DMS114 treated with DMSO at 0.1 percent for 48 hours (cell line): ENCODE data around the gene LIN9.
"Not testable (repeated sequence)": the region's sequence is repeated elsewhere in the genome, so short reads cannot be mapped to it uniquely, and the experiment has no call there.

Experiments used
- DNase-seq: peaks from one replicate; lab custom pipeline; 2025; ENCODE audit not compliant: unreplicated experiment; lab: John Stamatoyannopoulos, UW

The LIN9 gene, protein sequence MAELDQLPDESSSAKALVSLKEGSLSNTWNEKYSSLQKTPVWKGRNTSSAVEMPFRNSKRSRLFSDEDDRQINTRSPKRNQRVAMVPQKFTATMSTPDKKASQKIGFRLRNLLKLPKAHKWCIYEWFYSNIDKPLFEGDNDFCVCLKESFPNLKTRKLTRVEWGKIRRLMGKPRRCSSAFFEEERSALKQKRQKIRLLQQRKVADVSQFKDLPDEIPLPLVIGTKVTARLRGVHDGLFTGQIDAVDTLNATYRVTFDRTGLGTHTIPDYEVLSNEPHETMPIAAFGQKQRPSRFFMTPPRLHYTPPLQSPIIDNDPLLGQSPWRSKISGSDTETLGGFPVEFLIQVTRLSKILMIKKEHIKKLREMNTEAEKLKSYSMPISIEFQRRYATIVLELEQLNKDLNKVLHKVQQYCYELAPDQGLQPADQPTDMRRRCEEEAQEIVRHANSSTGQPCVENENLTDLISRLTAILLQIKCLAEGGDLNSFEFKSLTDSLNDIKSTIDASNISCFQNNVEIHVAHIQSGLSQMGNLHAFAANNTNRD

DNA sequence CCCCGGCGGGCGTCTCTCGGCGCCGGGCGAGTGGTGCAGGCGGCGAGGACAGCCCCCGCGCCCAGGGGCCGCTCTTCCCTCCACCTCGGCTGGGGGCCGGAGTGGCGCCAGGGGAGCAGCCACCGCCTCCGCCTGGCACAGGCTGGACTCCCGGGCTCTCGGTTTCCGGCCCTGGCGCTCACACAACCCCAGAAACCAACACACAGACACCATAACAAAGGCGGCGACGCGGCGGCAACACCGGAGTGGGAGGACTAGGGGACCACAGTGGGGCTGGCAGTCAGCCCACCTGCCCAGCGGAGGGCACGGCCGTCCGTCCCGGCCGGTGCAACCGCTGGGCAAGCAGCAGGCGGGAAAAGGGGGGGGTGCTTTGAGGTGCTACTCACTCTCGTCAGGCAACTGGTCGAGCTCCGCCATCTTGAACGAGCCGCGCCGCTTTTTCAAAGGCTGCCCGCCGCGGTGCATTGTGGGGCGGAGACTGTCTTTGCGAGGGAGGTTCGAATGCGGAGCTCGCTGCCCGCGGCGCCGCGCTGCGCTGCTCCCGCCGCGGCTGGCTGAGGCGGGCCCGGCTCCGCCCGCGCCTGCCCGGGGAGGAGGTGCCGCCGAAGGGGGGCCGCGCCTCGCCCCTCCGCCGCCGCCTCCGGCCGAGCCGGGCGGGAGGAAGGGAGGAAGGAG lies at the start of gene LIN9:
Gene LIN9 (minus strand): TSS at position 442 of the 675 bp plus-strand sequence. CDS start 25 bp downstream, at position 417.
- DNase-seq: peak; percentile 68

DNA sequence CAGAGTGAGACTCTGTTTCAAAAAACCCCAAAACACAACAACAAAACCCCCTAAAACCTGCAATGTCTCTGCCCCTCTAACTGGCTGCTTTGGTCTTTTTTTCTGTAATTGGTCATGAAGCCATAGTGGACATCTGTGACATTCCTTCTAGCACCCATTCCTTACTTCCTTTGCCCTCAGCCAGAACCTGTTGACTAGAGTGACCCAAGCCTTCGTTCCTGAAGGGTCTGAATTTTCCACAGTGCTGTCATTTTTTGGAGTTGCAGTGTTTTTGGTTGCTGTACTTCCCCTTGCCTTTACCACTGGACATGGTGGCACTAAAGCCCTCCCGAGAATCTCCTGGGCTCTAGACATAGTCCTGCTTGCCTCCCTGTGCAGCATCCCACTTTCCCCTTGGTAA lies 48.5 kb upstream of the LIN9 start:
- no peak for DNase-seq

DNA sequence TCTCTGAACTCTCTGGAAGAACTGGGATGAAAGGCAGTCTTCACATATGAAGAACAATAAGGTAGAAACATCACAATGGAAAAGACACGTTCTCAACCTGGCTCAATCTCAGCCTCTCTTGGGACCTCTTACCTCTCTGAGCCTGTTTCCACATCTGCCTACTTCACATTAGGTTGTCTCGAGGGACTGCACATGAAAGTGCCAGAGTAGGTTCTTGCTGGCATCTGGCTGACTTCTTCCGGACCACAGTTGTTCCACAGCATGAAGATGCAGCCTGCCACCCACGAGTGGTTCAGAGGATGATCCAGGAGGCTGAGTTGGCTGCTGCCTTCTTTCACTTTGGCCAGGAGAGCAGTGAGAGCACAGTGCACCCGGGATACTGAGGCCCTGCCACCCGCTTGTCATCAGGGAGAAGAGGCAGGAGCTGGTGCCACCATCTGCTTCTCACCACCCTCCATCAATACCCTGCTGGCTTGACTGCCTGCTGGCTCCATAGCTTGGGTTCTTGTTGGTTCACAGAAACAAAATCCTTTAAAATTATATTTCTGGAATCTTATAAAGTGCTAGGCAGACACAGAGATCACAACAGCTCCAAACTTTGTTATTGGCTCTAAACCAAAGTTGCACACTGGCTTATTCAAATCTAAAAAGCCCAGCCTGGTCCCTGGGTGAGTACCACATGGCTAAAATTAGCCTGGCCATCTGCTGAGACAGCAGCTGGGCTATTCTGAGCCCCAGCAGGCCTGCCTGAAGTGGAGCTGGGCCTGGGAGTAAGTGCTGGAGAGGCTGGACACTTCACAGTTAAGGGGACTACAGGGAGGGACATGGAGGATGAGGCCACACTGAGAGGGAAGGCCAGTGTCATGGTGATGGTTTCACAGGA lies 46.9 kb upstream of the LIN9 start:
- DNase-seq: no peak

DNA sequence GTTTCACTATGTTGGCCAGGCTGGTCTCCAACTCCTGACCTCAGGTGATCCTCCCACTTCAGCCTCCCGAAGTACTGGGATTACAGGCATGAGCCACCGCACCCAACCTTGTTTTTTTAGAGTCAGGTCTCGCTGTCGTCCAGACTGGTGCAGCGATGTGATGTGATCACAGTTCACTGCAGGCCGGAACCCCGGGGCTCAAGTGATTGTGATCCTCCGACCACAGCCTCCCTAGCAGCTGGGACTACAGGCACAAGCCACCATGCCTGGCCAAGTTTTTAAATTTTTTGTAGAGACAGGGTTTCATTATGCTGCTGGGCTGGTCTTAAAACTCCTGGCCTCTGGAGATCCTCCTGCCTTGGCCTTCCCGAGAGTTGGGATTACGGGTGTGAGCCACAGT lies 46.1 kb upstream of the LIN9 start:
- DNase-seq: no peak

DNA sequence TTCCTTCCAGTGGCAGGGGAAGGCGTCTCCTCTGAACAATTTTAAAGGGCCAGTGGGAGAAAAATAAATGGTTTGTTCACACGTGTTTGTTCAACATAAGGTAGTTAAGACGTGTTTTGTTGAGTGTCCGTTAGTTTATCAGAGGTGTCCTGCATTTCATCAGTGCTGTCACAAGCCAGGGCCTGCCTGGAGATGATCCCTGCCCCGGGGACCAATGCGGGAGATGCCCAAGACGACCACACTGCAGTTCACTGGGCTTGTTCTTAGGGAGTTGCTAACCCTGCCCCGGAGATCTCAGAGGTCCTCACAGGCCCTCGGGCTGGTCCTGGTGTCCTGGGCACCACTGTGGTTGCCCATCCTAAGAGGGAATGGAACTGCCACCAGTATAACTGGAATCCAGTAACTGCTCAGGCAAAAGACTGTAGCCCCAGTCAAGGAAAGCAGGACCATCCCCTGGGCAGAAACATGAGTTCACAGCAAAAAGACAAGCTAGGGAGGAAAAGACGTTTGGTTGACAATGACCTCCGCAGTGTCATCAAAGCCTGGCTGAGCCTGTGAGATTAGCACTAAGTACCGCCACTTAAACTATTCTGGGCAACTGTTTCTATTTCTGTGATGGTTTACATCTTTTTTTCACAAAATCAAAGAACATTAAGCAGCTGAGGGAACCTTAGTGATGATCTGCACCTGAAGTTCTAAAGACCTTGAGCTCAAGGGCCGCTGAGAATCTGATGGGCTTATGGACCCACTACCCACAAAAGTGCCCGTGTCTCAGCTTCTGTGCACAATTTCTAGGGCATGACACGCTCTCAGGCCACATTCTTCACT lies 44.9 kb upstream of the LIN9 start:
- DNase-seq: no peak

DNA sequence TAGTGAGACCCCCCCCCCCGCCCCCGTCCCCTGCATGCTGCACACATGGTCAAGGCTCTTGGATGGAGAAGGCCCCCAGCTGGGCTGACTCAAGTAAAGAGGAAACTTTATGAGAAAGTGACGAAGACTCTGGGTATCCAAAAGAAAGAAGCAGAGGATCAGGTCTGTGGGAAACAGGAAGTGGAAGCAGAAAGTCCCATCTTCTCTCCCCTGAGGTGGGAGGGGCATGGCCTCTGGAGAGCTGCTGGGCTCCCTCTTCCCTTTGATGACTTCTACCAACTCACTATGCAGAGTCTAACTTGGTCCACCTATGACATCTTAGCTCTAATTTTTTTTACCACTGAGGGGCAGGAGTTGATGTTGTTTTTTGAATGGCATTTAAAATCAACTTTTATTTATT lies 42.7 kb upstream of the LIN9 start:
- no peak for DNase-seq

DNA sequence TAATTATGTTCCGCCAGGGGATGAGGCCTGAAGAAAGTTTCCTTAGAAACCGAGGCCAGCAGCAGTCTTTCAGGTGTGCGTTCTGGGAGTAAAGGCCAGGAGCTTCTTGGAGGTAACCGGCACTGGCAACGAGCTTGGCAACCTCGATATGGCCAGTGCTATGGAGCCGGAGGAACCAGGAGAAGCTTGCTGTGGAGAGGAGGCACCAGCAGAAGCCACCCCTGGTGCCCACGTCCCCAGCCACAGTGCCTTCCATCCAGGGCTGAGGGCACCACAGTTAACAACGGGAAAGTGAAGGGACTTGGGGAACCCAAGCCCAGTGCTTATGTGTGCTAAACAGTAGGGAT lies 41.5 kb upstream of the LIN9 start:
- DNase-seq: no peak

DNA sequence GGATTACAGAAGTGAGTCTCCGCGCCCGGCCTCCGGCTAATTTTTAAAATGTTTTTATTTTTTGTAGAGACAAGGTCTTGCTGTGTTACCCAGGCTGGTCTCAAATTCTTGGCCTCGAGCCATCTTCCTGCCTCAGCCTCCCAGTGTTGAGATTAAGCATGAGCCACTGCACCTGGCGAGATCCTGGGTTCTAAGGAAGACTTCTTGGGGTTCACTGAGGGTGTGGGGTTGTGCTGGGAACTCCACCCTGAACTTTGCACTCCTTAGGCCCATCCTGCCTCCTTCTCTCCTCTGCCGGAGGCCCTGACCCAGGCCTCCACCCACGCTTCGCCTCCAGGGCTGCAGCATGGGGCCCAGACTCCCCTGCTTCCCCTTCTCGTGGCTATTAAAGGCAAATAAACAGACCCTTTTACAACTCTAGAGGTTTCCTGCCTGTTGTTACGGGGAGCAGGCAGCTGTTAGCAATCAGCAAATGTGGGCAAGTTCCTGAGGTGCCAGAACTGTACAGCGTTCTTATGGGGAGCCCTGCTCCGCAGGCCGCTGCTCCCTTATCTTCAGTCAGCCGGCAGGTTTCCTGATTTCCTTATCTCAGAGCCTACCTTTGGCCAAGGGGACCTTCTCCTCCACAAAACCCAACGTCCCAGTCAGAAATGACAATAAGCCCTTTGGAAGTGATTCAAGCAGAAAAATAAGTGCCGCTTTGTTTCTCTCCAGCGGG lies 41.0 kb upstream of the LIN9 start:
- DNase-seq: no peak

DNA sequence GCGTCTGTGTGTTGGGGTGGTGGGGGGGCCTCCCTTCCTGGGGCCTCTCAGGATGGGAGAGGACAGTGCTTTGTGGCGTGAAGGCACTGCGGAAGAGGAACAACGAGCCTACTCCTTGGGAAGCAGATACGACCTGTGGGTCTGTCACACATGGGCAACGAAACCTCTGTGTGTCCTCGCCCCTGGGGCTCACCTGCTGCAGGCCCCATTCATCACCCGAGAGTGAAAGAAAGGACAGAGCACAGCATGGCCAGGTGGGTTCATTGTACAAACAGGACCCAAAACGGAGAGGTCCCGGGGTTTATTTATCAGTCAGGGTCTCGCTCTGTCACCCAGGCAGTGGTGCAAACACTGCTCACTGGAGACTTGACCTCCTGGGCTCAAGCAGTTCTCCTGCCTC lies 40.1 kb upstream of the LIN9 start:
- DNase-seq: no peak

DNA sequence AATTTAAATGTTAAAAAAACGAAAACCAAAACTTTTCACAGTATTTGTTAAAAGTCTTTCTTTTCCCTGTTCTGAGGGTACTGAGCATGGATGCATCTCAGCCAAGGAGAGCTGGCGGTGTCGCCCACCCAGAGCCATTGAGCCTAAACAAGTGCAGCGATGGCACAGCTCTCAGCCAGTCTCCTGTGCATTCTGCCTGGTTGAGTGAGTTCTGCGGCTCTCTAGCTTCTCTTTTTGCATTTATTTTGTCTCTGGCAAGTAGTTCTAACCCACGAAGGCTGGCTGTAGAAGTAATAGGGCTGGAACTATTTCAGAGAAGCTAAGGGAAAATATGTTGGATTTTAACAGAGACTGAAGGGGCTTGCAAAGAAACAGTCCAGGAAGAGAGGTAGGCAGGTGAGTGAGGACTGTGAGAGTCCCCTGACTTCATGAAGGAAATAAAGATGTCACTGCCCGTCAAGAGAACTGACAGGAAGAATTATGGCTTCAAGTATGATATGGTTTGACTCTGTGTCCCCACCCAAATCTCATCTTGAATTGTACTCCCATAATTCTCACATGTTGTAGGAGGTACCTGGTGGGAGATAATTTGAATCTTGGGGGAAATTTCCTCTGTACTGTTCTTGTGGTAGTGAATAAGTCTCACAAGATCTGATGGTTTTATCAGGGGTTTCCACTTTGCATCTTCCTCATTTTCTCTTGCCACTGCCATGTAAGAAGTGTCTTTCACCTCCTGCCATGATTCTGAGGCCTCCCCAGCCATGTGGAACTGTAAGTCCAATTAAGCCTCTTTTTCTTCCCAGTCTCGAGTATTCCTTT lies 35.7 kb upstream of the LIN9 start:
- no peak for DNase-seq

DNA sequence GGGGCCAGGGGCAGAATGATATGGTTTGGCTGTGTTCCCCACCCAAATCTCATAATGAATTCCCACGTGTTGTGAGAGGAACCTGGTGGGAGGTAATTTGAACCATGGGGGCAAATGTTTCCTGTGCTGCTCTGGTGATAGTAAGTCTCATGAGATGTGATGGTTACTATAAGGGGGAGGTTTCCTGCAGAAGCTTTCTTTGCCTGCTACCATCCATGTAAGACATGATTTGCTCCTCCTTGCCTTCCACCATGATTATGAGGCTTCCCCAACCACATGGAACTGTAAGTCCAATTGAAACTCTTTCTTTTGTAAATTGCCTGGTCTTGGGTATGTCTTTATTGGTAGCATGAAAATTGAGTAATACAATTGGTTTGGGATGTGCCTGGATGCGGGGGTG lies 33.7 kb upstream of the LIN9 start:
- DNase-seq: no peak

DNA sequence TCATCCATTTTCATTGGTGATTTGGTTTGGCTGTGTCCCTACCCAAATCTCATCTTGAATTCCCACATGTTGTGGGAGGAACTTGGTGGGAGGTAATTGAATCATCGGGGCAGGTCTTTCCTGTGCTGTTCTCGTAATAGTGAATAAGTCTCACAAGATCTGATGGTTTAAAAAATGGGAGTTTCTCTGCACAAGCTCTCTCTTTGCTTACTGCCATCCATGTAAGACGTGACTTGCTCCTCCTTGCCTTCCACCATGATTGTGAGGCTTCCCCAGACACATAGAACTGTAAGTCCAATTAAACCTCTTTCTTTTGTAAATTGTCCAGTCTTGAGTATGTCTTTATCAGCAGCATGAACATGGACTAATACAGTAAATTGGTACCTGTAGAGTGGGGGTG lies 31.1 kb upstream of the LIN9 start:
- not testable (repeated sequence) for DNase-seq

DNA sequence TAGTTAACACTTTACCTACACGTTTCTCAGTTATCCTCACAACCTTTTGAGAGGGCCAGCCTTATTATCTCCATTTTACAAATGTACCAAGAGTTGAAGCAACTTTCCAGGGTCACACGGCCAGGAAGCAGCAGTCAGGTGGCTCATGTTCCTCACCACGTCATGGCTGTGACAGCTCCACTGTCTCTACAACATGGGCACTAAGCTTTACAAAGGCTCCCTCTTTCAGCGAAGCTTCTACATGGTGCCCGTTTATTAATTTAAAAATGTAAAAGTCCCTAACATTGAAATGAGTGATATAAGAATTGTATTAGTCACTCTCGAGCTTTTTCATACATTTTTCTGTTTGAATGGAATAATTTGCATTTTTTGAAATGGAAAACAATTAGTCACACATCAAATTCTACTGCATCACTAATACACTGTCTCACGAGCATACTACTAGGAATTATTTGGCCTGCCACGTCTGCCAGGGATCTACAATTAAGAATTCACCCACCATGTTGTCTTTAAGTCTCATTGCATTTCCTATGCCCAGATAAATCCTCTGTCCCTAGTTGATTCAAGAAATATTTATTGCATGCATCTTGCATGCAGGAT lies 28.4 kb upstream of the LIN9 start:
- no peak for DNase-seq

DNA sequence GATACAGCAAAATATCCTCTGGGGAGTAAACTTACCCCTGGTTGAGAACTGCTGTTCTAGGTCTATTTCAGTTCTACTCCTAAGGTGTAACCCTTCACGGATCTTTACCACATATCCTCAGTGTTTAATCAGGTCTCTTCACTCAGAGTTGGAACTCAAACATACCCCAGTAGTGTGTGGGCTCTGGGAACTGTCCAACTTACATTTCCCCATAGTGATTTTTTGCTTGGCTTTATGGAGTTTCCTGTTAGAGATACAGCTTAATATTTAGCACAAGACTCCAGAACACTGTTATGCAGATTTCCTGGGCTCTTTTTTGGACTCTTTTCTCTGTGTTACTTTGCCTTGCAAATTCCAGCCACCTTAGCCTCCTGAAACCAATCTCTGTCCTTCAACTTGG lies 26.7 kb upstream of the LIN9 start:
- no peak for DNase-seq

DNA sequence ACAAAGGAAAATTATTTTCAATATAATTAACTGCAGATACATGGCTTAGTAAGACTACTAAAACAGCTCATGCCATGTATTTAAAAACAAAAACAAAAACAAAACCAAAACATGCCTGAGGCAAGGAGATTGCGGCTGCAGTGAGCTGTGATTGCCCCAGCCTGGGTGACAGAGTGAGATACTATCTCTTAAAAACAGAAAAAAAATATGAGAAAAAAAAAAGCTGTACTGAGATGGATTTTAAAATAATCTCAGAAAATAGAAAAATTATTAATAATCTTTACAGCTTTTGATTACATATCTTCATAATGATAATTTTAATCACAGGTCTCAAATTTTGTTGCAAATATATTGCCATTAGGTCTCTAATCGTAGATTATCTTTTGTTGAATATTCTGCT lies 24.0 kb upstream of the LIN9 start:
- no peak for DNase-seq

DNA sequence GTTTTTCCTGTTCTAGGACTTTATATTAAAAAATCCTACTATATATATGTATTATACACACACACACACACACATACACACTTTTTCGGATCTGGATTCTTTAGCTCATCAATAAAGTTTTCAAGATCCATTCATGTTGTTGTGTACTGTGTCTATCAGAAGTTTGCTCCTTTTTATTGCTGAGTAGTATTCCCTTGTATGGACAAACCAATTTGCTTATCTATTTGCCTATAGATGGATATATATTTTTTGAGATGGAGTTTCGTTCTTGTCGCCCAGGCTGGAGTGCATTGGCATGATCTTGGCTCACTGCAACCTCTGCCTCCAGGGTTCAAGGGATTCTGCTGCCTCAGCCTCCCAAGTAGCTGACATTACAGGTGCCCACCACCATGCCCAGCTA lies 20.3 kb upstream of the LIN9 start:
- no peak for DNase-seq

DNA sequence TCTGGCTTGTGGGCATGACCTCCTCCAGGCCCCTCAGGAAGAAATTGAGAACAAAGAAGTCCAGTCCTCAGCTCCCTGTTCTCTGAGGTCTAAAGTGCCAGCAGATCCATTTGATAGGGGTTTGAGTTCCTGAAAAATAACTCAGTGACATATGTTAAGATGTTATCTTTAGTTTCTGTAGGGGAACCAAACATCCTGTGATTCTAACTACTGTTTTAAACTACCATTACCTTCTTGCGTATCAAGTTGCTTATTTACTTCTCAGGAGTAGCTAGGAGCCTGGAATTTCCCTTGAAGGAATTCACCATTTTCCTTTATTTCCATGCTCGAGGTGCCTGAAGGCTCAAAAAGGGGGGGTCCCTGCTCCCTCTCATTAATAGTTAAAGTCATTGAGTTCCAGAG lies 18.8 kb upstream of the LIN9 start:
- DNase-seq: no peak

DNA sequence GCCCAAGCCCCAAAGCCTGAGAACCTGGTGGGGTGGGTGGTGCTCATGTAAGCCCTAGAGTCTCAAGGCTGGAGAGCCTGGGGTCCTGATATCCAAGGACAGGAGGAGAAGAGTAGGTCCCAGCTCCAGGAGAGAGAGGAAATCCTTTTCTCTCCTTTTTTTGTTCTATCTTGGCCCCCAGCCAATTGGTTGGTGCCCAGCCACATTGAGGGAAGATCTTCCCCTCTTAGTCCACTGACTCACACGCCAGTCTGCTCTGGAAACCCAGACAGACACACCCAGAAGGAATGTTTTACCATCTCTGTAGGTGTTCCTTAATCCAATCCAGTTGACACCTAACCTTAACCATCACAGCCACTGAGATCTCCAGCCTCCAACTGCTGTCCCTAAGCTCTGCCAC lies 16.2 kb upstream of the LIN9 start:
- no peak for DNase-seq

DNA sequence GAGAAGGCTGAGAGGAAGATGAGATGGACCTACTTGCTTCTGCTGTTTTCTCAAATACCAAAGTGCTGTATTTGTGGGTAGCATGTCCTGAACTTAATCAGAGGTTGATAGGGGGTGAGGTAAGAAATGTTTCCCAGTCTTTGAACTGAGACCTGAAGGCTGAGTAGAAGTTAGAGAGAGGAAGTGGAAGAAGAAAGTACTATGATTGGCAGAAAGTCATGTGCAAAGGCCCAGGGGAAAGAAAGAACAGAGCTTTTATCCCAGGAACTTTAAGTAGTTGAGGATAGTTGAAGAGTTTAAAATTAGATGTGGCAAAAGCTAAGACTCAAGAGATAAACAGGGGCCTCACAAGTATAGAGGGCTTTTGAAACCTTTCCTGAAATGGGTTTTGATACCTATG lies 15.5 kb upstream of the LIN9 start:
- no peak for DNase-seq
